ENCODE results near the gene FBXO2.

The FBXO2 gene

DNA sequence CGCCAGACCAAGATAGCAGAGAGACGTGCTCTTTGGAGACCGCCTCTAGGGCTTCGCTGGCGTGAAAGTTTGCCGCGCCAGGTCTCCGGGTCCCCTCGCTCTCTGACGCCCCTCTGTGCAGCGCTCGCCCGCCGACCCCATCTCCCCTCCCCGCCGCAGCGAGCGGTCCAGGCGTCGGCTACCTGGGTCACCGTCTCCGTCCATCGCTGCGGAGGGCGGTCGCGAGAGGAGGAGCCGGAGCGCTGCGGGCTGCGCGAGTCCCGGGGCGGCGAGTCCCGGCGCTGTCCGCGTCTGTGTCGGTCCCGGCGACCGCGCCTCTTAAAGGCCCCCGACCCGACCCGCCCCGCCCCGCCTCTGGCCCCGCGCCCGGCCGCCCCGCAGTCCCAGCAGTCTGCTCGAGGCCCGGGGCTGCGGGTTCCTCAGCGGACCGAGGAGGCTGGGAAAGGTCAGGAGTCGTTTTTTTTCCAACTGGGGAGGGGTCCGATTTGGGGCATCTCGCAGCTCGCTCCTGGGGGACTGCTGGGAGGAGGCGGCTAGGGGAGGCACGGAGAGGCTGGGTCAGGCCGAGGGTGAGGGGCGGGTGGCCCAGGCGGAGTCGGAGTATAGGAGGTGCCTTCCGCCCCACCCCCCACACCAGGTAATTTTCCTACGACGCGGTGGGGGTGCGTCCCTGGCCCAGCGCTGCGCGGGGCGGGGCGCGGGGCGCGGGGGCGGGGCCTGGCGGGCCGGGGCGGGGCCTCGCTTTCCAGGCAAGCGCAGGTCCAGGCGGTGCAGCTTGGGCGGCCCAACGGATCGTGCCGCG is at the start of gene FBXO2, which contains the start of gene FBXO44:
FBXO2 (minus strand) TSS at position 293 of the 802 bp plus-strand sequence; CDS start at position 204, 89 bp downstream.
FBXO44 (plus strand) TSS at position 741 of the 802 bp plus-strand sequence. CDS start 959 bp downstream, outside the sequence.
- no peak for DNase-seq

- peak in 1 of 2 donors; percentile 46 for DNase-seq
Observed at GRCh38 chr1:11703357-11704193, 49.3 kb upstream of the FBXO2 start.

GRCh38 chr1:11701981-11702803 is 48.0 kb upstream of the FBXO2 start:
- DNase-seq = no peak

GRCh38 chr1:11701551-11701961 is 47.3 kb upstream of the FBXO2 start:
- DNase-seq = no peak

GRCh38 chr1:11700601-11701467 is 46.6 kb upstream of the FBXO2 start:
- DNase-seq = no peak

- no peak for DNase-seq
Observed at GRCh38 chr1:11697893-11698210, 43.6 kb upstream of the FBXO2 start.

GRCh38 chr1:11697188-11697892 is 43.1 kb upstream of the FBXO2 start:
- no peak for DNase-seq

GRCh38 chr1:11695861-11696260 is 41.6 kb upstream of the FBXO2 start:
- no peak for DNase-seq

DNA sequence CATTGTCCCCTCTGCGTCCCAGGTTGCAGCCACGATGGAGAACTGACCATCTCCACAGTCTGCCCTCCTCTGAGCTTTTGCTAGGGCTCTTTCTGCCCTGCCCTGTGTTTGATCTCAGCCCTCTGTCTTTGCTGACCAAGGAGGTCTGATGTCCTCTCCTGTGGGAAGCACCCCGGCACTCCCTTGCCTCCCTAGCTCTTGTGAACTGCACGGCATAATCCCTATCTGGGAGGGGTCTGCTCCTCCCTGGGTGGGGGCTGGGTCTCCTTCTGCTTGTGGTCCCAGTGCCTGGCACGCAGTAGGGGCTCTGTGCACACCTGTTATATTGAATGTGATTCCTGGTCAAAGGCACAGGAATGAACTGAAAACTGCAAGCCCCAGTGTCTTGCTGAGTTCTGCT is 39.7 kb upstream of the FBXO2 start:
- DNase-seq = no peak

GRCh38 chr1:11693024-11693590 is 38.9 kb upstream of the FBXO2 start:
- peak; percentile 72 to 78 for DNase-seq

DNA sequence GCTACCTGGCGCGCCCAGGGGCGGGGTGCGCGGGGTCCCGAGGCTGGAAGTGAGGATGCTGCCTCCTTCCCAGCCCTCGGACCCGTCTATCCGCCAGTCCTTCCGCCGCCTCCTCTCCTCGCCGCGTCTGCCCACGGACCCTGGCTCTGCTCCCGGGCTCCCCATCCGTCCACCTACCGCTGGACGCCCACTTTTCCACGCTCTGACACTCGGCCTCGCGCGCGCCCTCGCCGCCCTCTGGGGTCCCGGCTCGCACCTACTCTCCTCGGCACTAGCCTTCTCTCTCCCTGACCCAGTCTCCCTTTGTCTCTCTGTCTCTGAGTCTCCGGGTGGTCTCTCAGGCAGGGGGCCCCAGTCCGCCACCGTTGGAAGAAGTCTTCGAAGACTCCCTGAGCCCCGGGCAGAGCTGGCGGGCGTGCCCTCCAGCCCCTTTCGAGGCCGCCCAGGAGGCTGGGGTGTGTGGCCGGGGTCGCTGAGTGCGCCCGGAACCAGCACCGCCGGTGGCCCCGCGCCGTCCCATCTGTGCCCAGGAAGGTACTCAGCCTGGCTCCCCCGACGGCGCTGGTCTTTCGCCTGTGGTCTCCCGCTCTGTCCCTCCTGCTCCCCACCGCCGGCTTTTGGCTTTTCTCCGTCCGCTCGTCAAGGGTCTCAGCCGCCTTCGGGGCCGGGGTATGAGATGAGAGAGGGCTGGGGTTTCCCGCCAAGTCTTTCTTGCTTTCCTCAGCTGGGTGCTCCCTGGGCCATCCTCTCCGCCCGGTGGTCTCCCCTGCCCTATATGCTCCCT is 37.9 kb upstream of the FBXO2 start:
- no peak for DNase-seq

- DNase-seq = no peak
Observed at GRCh38 chr1:11691302-11691914, 37.2 kb upstream of the FBXO2 start, which contains the start of gene DRAXIN. Gene DRAXIN, plus strand, starts transcription at chr1:11691710. Its CDS starts 14,549 bp downstream, at chr1:11706259.

DNA sequence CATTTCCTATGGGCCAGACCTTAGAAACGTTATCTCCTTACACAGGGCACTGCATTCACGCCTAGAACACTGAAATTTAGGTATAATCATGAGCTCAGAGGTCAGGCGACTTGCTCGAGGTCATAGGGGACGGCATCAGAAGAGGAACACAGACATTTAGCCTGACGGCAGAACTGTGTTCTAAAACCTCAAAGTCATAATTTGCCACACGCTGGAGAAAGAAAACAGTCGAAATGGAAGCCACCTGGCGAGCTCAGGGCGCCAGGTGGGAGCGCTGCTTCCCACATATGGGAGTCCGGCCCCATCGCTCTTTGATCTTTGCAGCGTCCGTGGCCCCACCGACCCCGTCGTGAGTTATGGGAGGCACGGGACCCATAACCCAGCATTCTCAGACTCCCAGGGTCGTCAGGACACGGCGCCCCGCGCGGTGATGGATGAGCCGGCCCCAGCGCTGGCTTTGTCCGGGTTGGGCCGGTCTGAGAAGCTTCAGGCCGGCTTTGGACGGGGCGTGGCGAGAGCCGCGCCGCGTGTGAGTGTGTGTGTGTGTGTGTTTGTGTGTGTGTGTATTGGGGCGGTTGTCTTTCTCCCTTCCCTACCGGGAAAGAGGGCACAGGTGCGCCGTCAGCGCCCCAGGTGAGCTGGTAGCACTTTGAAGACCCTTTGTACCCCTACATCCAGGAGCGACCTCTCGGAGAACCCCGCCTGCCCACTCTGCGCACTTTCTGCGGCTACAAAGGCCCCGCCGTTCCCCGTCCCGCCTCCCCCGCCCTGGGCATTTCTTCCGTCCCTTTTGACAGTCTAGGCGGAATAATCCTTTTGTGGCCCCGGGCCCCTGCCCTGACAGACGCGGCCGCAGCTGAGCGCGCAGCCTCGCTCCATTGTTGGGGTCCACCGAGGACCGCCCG is 36.4 kb upstream of the FBXO2 start:
- DNase-seq = peak in 1 of 2 donors; percentile 42

DNA sequence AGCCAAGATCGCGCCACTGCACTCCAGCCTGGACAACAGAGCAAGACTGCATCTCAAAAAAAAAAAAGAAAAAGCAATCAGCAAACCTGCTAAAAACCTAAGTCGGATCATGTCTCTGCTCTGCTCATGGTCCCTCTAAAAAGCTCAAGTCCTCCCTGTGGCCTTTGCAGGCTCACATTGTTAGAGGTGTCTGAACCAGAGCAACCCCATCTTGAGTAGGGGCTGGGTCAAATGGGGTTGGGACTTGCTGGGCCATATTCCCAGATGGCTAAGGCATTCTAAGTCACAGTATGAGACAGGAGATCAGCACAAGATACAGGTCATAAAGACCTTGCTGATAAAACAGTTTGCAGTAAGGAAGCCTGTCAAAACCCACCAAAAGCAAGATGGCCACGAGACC is 34.3 kb upstream of the FBXO2 start:
- no peak for DNase-seq

- no peak for DNase-seq
Observed at GRCh38 chr1:11685210-11685752, 31.1 kb upstream of the FBXO2 start.

GRCh38 chr1:11684070-11684469 is 29.8 kb upstream of the FBXO2 start:
- no peak for DNase-seq

- no peak for DNase-seq
Observed at GRCh38 chr1:11682799-11683198, 28.6 kb upstream of the FBXO2 start.

- no peak for DNase-seq
Observed at GRCh38 chr1:11682287-11682771, 28.1 kb upstream of the FBXO2 start.
